Muscle layer of duodenum (tissue), 2 donors: ENCODE measurements around the gene FKBP8.

Experiments used
- H3K27ac ChIP-seq: one replicate; pipeline ENCODE4 v1.7.0; 2013; ENCODE audit warnings: mild to moderate bottlenecking, low read length
- H3K27me3 ChIP-seq: one replicate; pipeline ENCODE4 v1.7.0; 2013; ENCODE audit warnings: low read depth, mild to moderate bottlenecking, control low read depth, low read length
- H3K36me3 ChIP-seq, 2 donors: one replicate each; pipeline ENCODE4 v1.7.0; 2013; ENCODE audit warnings: low read length in 2 of 2, control low read depth in 1 of 2, mild to moderate bottlenecking in 1 of 2; ENCODE audit not compliant: insufficient read depth in 2 of 2, control insufficient read depth in 1 of 2
- H3K4me1 ChIP-seq, 2 donors: one replicate each; pipeline ENCODE4 v1.7.0; 2013; ENCODE audit warnings: low read length in 2 of 2, mild to moderate bottlenecking in 2 of 2, control low read depth in 1 of 2, moderate library complexity in 1 of 2; ENCODE audit not compliant: insufficient read depth in 2 of 2, control insufficient read depth in 1 of 2
- H3K4me3 ChIP-seq, 2 donors: one replicate each; pipeline ENCODE4 v1.7.0; 2013; ENCODE audit warnings: low read length in 2 of 2, low read depth in 1 of 2, mild to moderate bottlenecking in 1 of 2
- H3K9me3 ChIP-seq, 2 donors: one replicate each; pipeline ENCODE4 v1.7.0; 2013; ENCODE audit warnings: low read length in 2 of 2, control low read depth in 1 of 2, mild to moderate bottlenecking in 1 of 2; ENCODE audit not compliant: control insufficient read depth in 1 of 2
- donor health status: healthy.

FKBP8 gene

DNA sequence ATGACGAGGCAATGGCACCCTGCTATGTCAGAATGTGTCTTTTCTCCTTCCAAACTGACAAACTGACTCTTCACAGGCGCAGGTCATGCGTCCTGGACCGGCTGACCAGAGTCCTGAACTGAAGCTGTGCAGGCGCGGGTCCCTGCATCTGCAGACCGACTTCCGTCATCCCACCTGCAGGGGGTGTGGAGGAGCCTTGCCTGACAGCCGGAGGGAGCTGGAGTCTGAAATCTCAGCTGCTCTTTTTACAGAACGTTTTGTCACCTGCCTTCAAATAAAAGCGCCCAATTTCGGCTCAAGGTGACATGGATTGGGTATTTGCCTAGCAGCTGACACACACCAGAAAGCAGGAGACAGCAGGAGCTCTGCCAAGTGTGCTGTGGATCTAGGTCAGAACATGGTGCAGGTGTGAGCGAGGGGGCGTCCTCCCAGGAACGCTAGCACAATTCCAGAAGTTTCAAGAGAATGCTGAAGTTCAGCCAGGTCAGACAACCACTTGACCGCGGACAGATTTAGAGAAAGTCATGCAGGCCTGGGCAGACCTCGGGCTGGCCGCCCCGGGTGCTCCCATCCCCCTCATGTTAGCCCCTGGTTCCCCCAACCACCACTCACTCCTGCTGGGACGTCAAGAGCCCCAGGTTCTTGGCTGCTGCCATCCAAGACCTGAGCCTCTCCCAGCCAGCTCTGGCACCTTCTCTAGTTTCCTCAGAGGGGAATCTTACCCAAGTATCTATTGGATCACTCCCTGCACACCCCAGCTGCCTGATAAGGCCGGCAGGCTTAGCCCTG, 54.3 kb downstream of the FKBP8 start:
- Histone ChIP-seq H3K36me3 (no peaks in the 10 kb centered on the region), H3K27me3 (no peaks in the 10 kb centered on the region), H3K4me1 (peaks cover 18 to 37% of the 10 kb centered on the region in 2 donors), H3K27ac (no peak overlapping the region), H3K9me3 (no peaks in the 10 kb centered on the region), H3K4me3 (no peak overlapping the region)

- Histone ChIP-seq H3K27ac (no peak overlapping the region), H3K36me3 (no peaks in the 10 kb centered on the region), H3K27me3 (no peaks in the 10 kb centered on the region), H3K4me3 (no peak overlapping the region), H3K9me3 (no peaks in the 10 kb centered on the region), H3K4me1 (peaks cover 18 to 37% of the 10 kb centered on the region in 2 donors)
Measured at GRCh38 chr19:18488403-18488723, 55.0 kb downstream of the FKBP8 start.

DNA sequence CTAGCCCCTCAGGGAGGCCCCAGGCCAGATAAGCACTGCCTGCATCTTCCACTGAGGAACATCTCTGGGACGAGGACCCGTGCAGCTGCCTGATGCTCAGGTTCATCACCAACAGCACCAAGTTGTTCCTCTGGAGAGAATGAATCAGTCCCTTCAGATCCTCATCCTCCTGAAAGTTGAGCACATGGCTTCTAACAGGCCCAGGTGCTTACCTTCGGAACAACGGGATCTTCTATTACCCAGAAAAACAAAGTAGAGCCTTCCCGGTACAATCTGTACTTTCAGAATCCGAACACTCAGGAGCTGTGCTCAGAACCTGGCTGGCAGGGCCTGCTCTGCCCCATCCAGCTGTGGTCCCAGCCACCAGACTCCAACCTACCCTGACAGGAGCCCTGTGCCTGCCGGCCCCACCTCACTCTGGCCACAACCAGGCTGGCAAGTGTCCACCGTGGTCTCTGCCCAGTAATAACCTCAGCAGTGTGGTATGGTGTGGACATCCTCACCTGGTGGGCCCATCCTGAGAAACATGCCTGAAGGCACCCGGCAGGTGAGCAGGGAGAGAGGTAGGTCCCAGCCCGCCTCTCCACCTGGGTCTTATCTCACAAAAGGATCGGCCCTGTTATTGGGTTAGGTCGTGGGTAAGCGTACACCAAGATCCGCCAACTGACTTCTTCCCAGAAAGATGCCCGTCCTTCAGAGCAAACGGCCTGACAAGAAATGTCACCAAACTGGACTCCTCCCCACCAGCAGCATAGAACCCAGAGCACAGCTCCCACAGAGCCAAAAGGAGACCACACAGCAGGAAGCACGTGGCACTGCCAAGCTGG, 55.6 kb downstream of the FKBP8 start:
- Histone ChIP-seq H3K9me3 (no peaks in the 10 kb centered on the region), H3K27me3 (no peaks in the 10 kb centered on the region), H3K4me1 (peaks cover 18 to 37% of the 10 kb centered on the region in 2 donors), H3K4me3 (no peak overlapping the region), H3K27ac (no peak overlapping the region), H3K36me3 (no peaks in the 10 kb centered on the region)

DNA sequence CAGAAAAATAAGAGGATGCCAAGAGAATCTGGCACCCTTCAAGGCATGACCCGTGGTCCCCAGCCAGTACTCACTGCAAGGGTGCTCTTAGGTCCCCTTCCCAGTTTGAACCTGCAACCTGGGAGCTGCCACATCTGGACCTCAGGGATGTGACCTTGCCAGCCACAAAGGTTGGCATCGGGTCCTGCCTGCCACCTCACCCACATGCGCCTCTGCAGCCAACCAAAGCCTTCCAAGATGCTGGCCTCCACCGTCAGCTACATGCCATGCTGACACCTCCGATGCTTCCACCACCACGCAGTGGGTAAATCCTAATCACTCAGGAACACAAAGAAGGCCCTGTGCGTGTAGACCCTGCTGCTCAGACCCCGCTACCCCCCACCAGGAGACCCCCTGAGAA, 56.6 kb downstream of the FKBP8 start:
- Histone ChIP-seq H3K4me3 (no peak overlapping the region), H3K27ac (no peak overlapping the region)

GRCh38 chr19:18484992-18485391, 58.4 kb downstream of the FKBP8 start:
- Histone ChIP-seq H3K27me3 (no peaks in the 10 kb centered on the region), H3K36me3 (no peaks in the 10 kb centered on the region), H3K9me3 (no peaks in the 10 kb centered on the region), H3K4me1 (peaks cover 18 to 41% of the 10 kb centered on the region in 2 donors), H3K27ac (no peak overlapping the region), H3K4me3 (no peak overlapping the region)

More for the DNA sequence above, 56.6 kb downstream of the FKBP8 start:
- Histone ChIP-seq H3K9me3 (no peaks in the 10 kb centered on the region), H3K27me3 (no peaks in the 10 kb centered on the region), H3K4me1 (peaks cover 18 to 37% of the 10 kb centered on the region in 2 donors), H3K36me3 (no peaks in the 10 kb centered on the region)

DNA sequence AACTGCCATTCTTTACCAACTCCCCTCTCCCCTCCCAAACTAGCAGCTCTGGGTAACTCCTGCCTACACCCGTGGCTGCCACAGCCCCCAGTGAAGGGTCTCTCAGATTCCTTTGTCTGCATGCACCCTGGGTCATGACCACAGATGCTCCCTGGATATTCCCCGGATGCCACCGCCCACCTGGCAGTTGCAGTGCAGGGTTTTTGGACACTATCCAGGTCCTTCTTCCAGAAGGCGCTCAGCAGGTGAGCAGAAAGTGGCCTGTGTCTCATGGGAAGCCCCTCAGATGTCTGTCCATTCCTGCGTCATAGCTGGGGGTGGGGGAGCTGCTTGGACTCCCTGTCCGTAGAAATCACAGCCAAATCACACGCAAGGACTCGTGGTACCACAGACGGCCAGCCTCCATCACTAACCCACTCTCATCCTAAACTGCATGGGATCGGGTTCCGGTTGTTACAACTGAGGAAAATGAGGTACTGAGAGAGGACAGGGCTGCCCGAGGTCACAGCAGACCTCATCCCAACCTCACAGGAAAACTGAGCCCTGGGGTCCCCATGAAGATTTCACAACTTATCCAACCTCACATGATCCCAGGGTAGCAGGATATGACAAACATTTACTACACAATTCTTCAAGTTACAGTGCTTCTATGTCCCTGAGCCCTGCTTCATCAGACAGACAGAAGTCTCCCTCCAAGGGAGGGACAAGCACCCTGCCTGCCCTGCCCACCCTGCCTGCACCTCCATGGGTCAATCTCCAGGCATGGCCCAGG, 60.1 kb downstream of the FKBP8 start:
- H3K4me3 ChIP-seq: no peak overlapping the region
- H3K36me3 ChIP-seq: no peaks in the 10 kb centered on the region
- no peaks in the 10 kb centered on the region for H3K9me3 ChIP-seq
- H3K27me3 ChIP-seq: no peaks in the 10 kb centered on the region
- H3K27ac ChIP-seq: no peak overlapping the region
- peaks cover 21 to 42% of the 10 kb centered on the region in 2 donors for H3K4me1 ChIP-seq
